ENCODE results near the gene KRT5. TPM values are rescaled to one million over a fixed set of nuclear protein-coding genes. Genes with fewer than 3 reads are reported as not detected.

The KRT5 gene
- total RNA-seq, 1 donor from 2014 or later, result 3.3 TPM

Other genes starting within 250 kb of the KRT5 start
- 5.2 and 20.9 TPM in 2 replicates for gene KRT86, start 245.7 kb downstream of the KRT5 start, total RNA-seq
- gene KRT81, start 228.9 kb downstream of the KRT5 start, total RNA-seq, result 0.08 TPM in 1 of 2 replicates, not detected in the other
- not detected in 2 replicates for gene KRT83, start 199.0 kb downstream of the KRT5 start, total RNA-seq
- not detected in 2 replicates for gene KRT85, start 152.9 kb downstream of the KRT5 start, total RNA-seq
- not detected in 2 replicates for gene KRT84, start 134.7 kb downstream of the KRT5 start, total RNA-seq
- gene KRT82, start 114.1 kb downstream of the KRT5 start, total RNA-seq, result not detected in 2 replicates
- not detected in 2 replicates for gene KRT75, start 86.0 kb downstream of the KRT5 start, total RNA-seq
- gene KRT6B, start 68.2 kb downstream of the KRT5 start, total RNA-seq, result not detected in 2 replicates
- not detected in 2 replicates for gene KRT6C, start 46.6 kb downstream of the KRT5 start, total RNA-seq
- not detected in 2 replicates for gene KRT6A, start 27.1 kb downstream of the KRT5 start, total RNA-seq
- not detected in 2 replicates for gene KRT71, start 32.8 kb upstream of the KRT5 start, total RNA-seq
- not detected in 2 replicates for gene KRT74, start 53.4 kb upstream of the KRT5 start, total RNA-seq
- gene KRT72, start 81.1 kb upstream of the KRT5 start, total RNA-seq, result not detected in 2 replicates
- not detected in 2 replicates for gene KRT73, start 98.2 kb upstream of the KRT5 start, total RNA-seq
- not detected in 2 replicates for gene KRT2, start 131.8 kb upstream of the KRT5 start, total RNA-seq
- gene KRT1, start 160.0 kb upstream of the KRT5 start, total RNA-seq, result not detected in 2 replicates
- gene KRT77, start 183.1 kb upstream of the KRT5 start, total RNA-seq, result not detected in 2 replicates

All from myocyte (in vitro differentiated cells).